Fibroblast of gingiva (primary cell): ENCODE data around the gene SAMD14.

ENCODE experiments used
- DNase-seq: peaks from one replicate; pipeline ENCODE4 v3.0.0-alpha.2; 2011; ENCODE audit warnings: low read depth

Gene SAMD14

GRCh38 chr17:50096092-50096491 is 33.9 kb downstream of the SAMD14 start:
- DNase-seq, result no peak

GRCh38 chr17:50095626-50096037 is 34.3 kb downstream of the SAMD14 start:
- DNase-seq, result no peak

- peak; percentile 97 for DNase-seq
Observed at GRCh38 chr17:50094753-50095619, 35.0 kb downstream of the SAMD14 start, which contains the start of gene PDK2. Gene PDK2, plus strand, starts transcription at chr17:50095351. Its CDS starts 85 bp downstream, at chr17:50095436.

- peak; percentile 77 for DNase-seq
Observed at GRCh38 chr17:50094243-50094752, 35.7 kb downstream of the SAMD14 start.

GRCh38 chr17:50093807-50094206 is 36.2 kb downstream of the SAMD14 start:
- DNase-seq, result no peak

- no peak for DNase-seq
Observed at GRCh38 chr17:50093246-50093645, 36.7 kb downstream of the SAMD14 start.

- DNase-seq, result no peak
Observed at GRCh38 chr17:50091918-50092285, 38.1 kb downstream of the SAMD14 start.

- no peak for DNase-seq
Observed at GRCh38 chr17:50090971-50091917, 38.7 kb downstream of the SAMD14 start.

- DNase-seq, result no peak
Observed at GRCh38 chr17:50090071-50090470, 39.9 kb downstream of the SAMD14 start.

- no peak for DNase-seq
Observed at GRCh38 chr17:50088952-50089825, 40.8 kb downstream of the SAMD14 start.

GRCh38 chr17:50087912-50088405 is 42.0 kb downstream of the SAMD14 start:
- DNase-seq, result no peak

- DNase-seq, result peak; percentile 62
Observed at GRCh38 chr17:50087246-50087911, 42.6 kb downstream of the SAMD14 start.

- DNase-seq, result no peak
Observed at GRCh38 chr17:50081757-50082156, 48.2 kb downstream of the SAMD14 start.

- DNase-seq, result no peak
Observed at GRCh38 chr17:50080827-50081226, 49.1 kb downstream of the SAMD14 start.

- DNase-seq, result no peak
Observed at GRCh38 chr17:50080096-50080480, 49.9 kb downstream of the SAMD14 start.

GRCh38 chr17:50079334-50080095 is 50.4 kb downstream of the SAMD14 start:
- no peak for DNase-seq

GRCh38 chr17:50078430-50078829 is 51.5 kb downstream of the SAMD14 start:
- DNase-seq, result no peak

GRCh38 chr17:50076591-50077235 is 53.2 kb downstream of the SAMD14 start:
- no peak for DNase-seq

- DNase-seq, result no peak
Observed at GRCh38 chr17:50076221-50076590, 53.8 kb downstream of the SAMD14 start.
